K562 (cell line): Measurements from ENCODE around the gene LONRF2.

ENCODE experiments used
- EZH2 ChIP-seq: IDR thresholded peaks from 2 replicates; pipeline ENCODE4 v1.6.1; 2012; ENCODE audit warnings: low read depth, mild to moderate bottlenecking, inconsistent platforms, low read length, borderline replicate concordance
- L3MBTL2 ChIP-seq: fragments of 450-650 bp; IDR thresholded peaks from 2 replicates; pipeline ENCODE4 v1.6.1; 2016; ENCODE audit warnings: mild to moderate bottlenecking, moderate library complexity
- SMC3 ChIP-seq: conservative IDR thresholded peaks from 2 replicates; pipeline ENCODE4 v1.6.1; 2011; ENCODE audit warnings: low read depth, low read length, improper control_type of control experiment; ENCODE audit not compliant: insufficient read depth

GRCh38 chr2:100269889-100270288 is 52.4 kb downstream of the LONRF2 start:
- TF ChIP-seq EZH2 (no peak), SMC3 (no peak), L3MBTL2 (no peak)
